ENCODE measurements around the gene LNP1. TPM values are rescaled to one million over a fixed set of nuclear protein-coding genes. Genes with fewer than 3 reads are reported as not detected.

Gene LNP1
- total RNA-seq, 1 experiment from 2014 or later: 1.2 TPM

DNA sequence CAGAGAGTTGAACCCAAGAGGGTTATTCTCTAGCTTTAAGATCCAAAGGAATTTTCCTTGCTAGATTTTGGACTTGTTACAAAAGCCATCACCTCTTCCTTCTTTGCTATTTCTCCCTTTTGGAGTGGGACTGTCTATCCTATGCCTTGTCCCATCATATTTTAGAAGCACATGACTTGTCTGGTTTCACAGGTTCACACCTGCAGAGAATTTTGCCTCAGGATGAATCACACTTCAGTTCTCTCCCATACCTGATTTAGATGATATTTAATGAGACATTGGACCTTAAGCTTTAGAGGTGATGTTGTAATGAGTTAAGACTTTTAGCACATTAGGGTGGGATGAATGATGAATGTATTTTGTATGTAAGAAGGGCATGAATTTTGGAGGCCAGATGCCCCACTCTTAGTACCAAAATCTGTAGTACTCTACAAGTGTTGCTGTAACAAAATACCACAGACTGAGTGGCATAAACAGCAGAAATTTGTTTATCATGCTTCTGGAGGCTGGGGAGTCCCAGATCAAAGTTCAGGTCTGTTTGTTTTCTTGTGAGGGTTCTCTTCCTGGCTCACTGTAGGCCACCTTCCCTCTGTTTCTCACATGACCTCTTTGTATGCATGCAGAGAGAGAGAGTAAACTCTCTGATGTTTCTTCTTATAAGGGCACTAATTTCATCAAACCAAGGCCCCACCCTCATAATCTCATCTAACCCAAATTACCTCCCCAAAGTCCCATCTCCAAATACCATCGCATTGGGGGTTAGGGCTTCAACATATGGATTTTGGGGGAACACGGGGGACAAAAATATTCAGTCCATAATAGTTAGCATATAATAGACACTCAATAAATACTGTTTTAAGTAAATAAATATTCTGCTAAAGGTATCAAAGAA, 10.0 kb downstream of the LNP1 start:
- POLR2A ChIA-PET: interaction anchor here (1.0 to 3.8 kb wide), 2 partner anchors 10 to 13 kb away, joined by 3 to 21 read pairs; partner anchors contain the start of genes LNP1 and TOMM70
- intact Hi-C loops (cut with micrococcal nuclease): no loop called here
- DNase-seq (ENCODE audit: unreplicated experiment): no peak

DNA sequence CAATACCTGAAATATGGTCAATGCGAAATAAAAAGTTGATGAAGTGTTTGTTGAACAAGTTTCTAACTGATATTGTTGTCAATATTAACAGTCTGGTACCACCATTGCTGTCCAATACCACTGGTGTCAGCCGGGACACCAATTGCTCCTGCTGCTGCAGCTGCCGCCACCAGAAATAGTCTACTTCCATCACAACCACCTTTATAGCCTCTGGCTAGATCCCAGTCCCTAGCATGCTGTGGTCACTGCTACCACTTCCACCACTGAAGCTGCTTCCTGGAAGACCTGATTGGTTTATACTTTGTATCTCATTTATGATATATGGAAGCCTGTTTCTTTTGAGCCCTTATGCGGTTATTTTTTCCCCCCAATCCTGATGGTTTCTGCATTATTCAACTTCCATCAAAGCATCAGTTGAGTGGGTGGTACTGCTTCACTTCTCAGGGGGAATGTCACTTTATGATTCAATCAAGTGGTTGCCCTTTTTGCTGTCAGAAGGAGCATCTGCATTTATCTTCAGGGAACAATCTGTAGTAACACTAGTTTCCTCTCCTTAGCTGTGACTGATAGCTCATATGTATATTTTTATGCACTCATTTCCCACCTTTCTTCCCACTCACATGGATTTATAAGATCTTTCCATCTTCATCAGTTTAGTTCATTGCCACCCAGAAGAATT, 11.7 kb downstream of the LNP1 start:
- intact Hi-C loops (cut with micrococcal nuclease): no loop called here
- TF ChIP-seq, protein P1, sequence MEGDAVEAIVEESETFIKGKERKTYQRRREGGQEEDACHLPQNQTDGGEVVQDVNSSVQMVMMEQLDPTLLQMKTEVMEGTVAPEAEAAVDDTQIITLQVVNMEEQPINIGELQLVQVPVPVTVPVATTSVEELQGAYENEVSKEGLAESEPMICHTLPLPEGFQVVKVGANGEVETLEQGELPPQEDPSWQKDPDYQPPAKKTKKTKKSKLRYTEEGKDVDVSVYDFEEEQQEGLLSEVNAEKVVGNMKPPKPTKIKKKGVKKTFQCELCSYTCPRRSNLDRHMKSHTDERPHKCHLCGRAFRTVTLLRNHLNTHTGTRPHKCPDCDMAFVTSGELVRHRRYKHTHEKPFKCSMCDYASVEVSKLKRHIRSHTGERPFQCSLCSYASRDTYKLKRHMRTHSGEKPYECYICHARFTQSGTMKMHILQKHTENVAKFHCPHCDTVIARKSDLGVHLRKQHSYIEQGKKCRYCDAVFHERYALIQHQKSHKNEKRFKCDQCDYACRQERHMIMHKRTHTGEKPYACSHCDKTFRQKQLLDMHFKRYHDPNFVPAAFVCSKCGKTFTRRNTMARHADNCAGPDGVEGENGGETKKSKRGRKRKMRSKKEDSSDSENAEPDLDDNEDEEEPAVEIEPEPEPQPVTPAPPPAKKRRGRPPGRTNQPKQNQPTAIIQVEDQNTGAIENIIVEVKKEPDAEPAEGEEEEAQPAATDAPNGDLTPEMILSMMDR (IDR thresholded peaks at IDR 0.05; ENCODE audit: unreplicated experiment): no peak
- no peak overlapping the region for H3K4me3 Mint-ChIP-seq (ENCODE audit: unreplicated experiment)

More for the DNA sequence above, 10.0 kb downstream of the LNP1 start:
- BruUV-seq (replicated peaks): no TSS peak
- H3K27me3 Mint-ChIP-seq (ENCODE audit: insufficient read depth, unreplicated experiment): no peaks in the 10 kb centered on the region
- CTCF ChIA-PET: interaction anchor here (0.6 to 1.2 kb wide), 2 partner anchors 99 to 179 kb away, joined by 3 read pairs; no protein-coding TSS in a partner anchor
- peaks cover 9% of the 10 kb centered on the region for H3K9me3 Mint-ChIP-seq (ENCODE audit: unreplicated experiment)
- TF ChIP-seq, protein P1 (IDR thresholded peaks at IDR 0.05; ENCODE audit: unreplicated experiment): no peak
- H3K4me1 Mint-ChIP-seq (ENCODE audit: insufficient read depth, unreplicated experiment): no peaks in the 10 kb centered on the region
- no peak overlapping the region for H3K4me3 Mint-ChIP-seq (ENCODE audit: unreplicated experiment)
- no peak overlapping the region for H3K27ac Mint-ChIP-seq (ENCODE audit: low read depth, unreplicated experiment)
- no peaks in the 10 kb centered on the region for H3K36me3 Mint-ChIP-seq (ENCODE audit: insufficient read depth, unreplicated experiment)

DNA sequence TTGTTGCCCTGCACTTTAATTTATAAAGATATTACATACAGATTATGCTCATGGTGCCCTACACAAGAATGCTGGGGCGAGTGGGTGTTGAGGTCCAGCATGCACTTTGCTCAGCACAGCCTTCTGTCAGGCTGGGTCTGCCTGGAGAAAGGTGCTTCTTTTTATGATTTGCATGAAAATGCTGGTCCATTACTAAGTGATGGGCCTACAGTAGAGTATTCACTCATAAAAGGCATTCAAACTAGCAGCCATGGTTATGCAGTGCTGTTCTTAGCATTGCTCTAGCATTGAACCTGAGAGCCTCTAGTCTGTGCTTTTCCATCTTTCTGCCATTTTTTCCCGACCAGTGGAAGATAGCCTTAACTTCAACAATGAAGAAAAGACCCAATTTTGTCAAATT, 12.3 kb downstream of the LNP1 start:
- DNase-seq (ENCODE audit: unreplicated experiment): no peak
- no peak overlapping the region for H3K4me3 Mint-ChIP-seq (ENCODE audit: unreplicated experiment)
- intact Hi-C loops (cut with micrococcal nuclease): no loop called here
- BruUV-seq (replicated peaks): no TSS peak
- no peaks in the 10 kb centered on the region for H3K27me3 Mint-ChIP-seq (ENCODE audit: insufficient read depth, unreplicated experiment)
- no peaks in the 10 kb centered on the region for H3K4me1 Mint-ChIP-seq (ENCODE audit: insufficient read depth, unreplicated experiment)
- TF ChIP-seq, protein P1 (IDR thresholded peaks at IDR 0.05; ENCODE audit: unreplicated experiment): no peak
- POLR2A ChIA-PET: no interaction called here
- H3K27ac Mint-ChIP-seq (ENCODE audit: low read depth, unreplicated experiment): no peak overlapping the region
- no peaks in the 10 kb centered on the region for H3K36me3 Mint-ChIP-seq (ENCODE audit: insufficient read depth, unreplicated experiment)
- H3K9me3 Mint-ChIP-seq (ENCODE audit: unreplicated experiment): no peaks in the 10 kb centered on the region
- CTCF ChIA-PET: no interaction called here

More for the DNA sequence above, 11.7 kb downstream of the LNP1 start:
- ChIA-PET POLR2A (interaction anchor here (3.8 kb wide), 1 partner anchor 12 kb away, joined by 21 read pairs; the partner anchor contains the start of genes LNP1 and TOMM70), CTCF (interaction anchor here (0.6 kb wide), 1 partner anchor 127 kb away, joined by 3 read pairs; no protein-coding TSS in a partner anchor)
- DNase-seq (ENCODE audit: unreplicated experiment): no peak
- Mint-ChIP-seq H3K27me3 (ENCODE audit: insufficient read depth, unreplicated experiment) (no peaks in the 10 kb centered on the region), H3K36me3 (ENCODE audit: insufficient read depth, unreplicated experiment) (no peaks in the 10 kb centered on the region), H3K9me3 (ENCODE audit: unreplicated experiment) (no peaks in the 10 kb centered on the region), H3K27ac (ENCODE audit: low read depth, unreplicated experiment) (no peak overlapping the region), H3K4me1 (ENCODE audit: insufficient read depth, unreplicated experiment) (no peaks in the 10 kb centered on the region)
- BruUV-seq (replicated peaks): no TSS peak

DNA sequence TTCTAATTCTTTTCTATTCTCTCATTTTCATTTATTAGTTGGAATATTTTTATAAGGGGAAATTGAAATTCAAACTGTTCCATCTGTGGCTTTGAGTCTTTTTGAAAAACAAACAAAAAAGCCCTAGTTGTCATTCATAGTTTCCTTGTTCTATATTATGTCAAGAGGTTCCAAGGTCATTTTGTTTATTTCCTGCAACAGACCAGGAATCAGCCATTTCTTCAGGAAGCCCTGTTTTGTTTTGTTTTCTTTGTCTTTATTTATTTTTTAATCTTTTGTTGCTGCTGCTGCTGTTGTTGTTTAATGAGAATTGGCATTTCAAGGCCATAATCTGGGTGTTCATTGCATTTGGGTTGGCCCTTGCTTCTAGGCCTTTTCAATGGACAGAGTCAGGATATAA, 14.8 kb downstream of the LNP1 start:
- intact Hi-C loops (cut with micrococcal nuclease): no loop called here
- POLR2A ChIA-PET: no interaction called here
- Mint-ChIP-seq H3K4me3 (ENCODE audit: unreplicated experiment) (no peak overlapping the region), H3K36me3 (ENCODE audit: insufficient read depth, unreplicated experiment) (no peaks in the 10 kb centered on the region), H3K27me3 (ENCODE audit: insufficient read depth, unreplicated experiment) (no peaks in the 10 kb centered on the region), H3K4me1 (ENCODE audit: insufficient read depth, unreplicated experiment) (no peaks in the 10 kb centered on the region), H3K9me3 (ENCODE audit: unreplicated experiment) (no peaks in the 10 kb centered on the region), H3K27ac (ENCODE audit: low read depth, unreplicated experiment) (no peak overlapping the region)
- CTCF ChIA-PET: no interaction called here
- no peak for DNase-seq (ENCODE audit: unreplicated experiment)
- TF ChIP-seq, protein P1 (IDR thresholded peaks at IDR 0.05; ENCODE audit: unreplicated experiment): no peak
- BruUV-seq (replicated peaks): no TSS peak
